Adrenal gland (tissue), 12 donors: ENCODE data around the gene CPA5. TPM values are rescaled to one million over a fixed set of nuclear protein-coding genes. Genes with fewer than 3 reads are reported as not detected.
A peak's percentile ranks its signal among the peaks of the same experiment; 100 is the strongest.

Experiments
- DNase-seq, 7 donors: peaks; one replicate each; pipeline ENCODE4 v3.0.0-alpha.2; 2019 to 2020
- H3K27ac ChIP-seq, 5 donors: fragments of 200-600 bp; sonication (generic) in 4 of 5; 1 replicate in 3 of 5; 2 replicates in 2 of 5; pipeline versions ENCODE4 v1.5.1 to v1.8.0; 2016 to 2020; ENCODE audit warnings: mild to moderate bottlenecking in 1 of 5
- H3K27me3 ChIP-seq: fragments of 200-600 bp; 2 replicates; pipeline ENCODE4 v1.8.0; 2021
- H3K36me3 ChIP-seq, 2 donors: fragments of 200-600 bp; replicated peaks in 1 of 2; 1 replicate in 1 of 2; 2 replicates in 1 of 2; pipeline versions ENCODE4 v1.5.1 to v1.8.0; 2018 to 2022
- H3K4me1 ChIP-seq, 2 donors: fragments of 200-600 bp; replicated peaks in 1 of 2; 1 replicate in 1 of 2; 2 replicates in 1 of 2; pipeline versions ENCODE4 v1.5.1 to v1.8.0; 2018 to 2021
- H3K4me3 ChIP-seq, 4 donors: fragments of 200-600 bp; sonication (generic) in 3 of 4; one replicate each; pipeline ENCODE4 v1.5.1; 2016 to 2018
- H3K9me3 ChIP-seq, 3 donors: fragments of 200-600 bp; sonication (generic) in 1 of 3; replicated peaks in 1 of 3; 1 replicate in 2 of 3; 2 replicates in 1 of 3; pipeline versions ENCODE4 v1.5.1 to v1.8.0; 2016 to 2021
- CTCF ChIP-seq, 6 experiments: fragments of 450-650 bp in 4 of 6; fragments of 200-600 bp in 2 of 6; sonication (generic) in 1 of 6; IDR thresholded peaks; 1 replicate in 5 of 6; 2 replicates in 1 of 6; pipeline versions ENCODE4 v1.5.1 to v1.8.0; 2016 to 2021; ENCODE audit warnings: antibody characterized with exemption in 6 of 6, mild to moderate bottlenecking in 2 of 6, moderate library complexity in 1 of 6
- POLR2A ChIP-seq, 2 donors: fragments of 450-650 bp; IDR thresholded peaks; one replicate each; pipeline ENCODE4 v1.6.1; 2017; ENCODE audit warnings: antibody characterized with exemption in 2 of 2, mild to moderate bottlenecking in 2 of 2, moderate library complexity in 1 of 2
- WGBS, 4 donors: extraction: QIAGEN DNeasy Blood & Tissue Kit in 2 of 4; methylation state at CpG; one replicate each; pipeline versions ENCODE4 v1.1.5 to v1.1.7; 2013 to 2017; 5-methylcytosine and 5-hydroxymethylcytosine counted together
- intact Hi-C, 2 donors: fragments of 100-400 bp; cut with DNase I; formaldehyde crosslinking; loops; one replicate each; pipeline versions ENCODE4 v1.14.1 to v1.15.0; 2022 to 2023
- polyA plus RNA-seq, 3 donors: library from polyadenylated mRNA; stranded (reverse); fragments of 200-250 nt in 2 of 3; fragments of 350-450 nt in 1 of 3; fragmentation: Illumina TruSeq in 1 of 3; extraction: RNeasy Lipid Tissue Mini Kit (QIAGEN cat#74804) in 1 of 3; gene quantifications; one replicate each; pipeline ENCODE4 v1.2.3, GENCODE V29; 2013 to 2014
- total RNA-seq, 9 donors: library from RNA; depleted of rRNA in 4 of 9; stranded (reverse); fragments of >200 nt in 4 of 9; fragments of 120-200 nt in 1 of 9; fragmentation: NEBNext Ultra II Directional in 1 of 9; extraction: Animal tissue kit (Norgen Biotek cat#: 25700) in 1 of 9; gene quantifications; one replicate each; pipeline versions ENCODE4 v1.1.0 to v1.2.4, GENCODE V29; 2013 to 2023
- donor health status: healthy with polysubstance abuse.
- donor health status: Bipolar disorder and iron deficiency.
- donor health status: DM: yes; HTN: yes; CAD: no.
- donor health status: DM: no; HTN: no; CAD: no.
- donor health status: DM: no; HTN: no; CAD: no.
- donor health status: DM: yes; HTN: yes; CAD: no.

Gene CPA5
- total and polyA plus RNA-seq, 12 donors, result 0.24 to 0.65 (median 0.29) TPM; not detected in 8

GRCh38 chr7:130390486-130390885, 45.9 kb downstream of the CPA5 start:
- Histone ChIP-seq H3K4me1 (peaks cover 0 to 20% of the 10 kb centered on the region in 2 donors), H3K36me3 (no peaks in the 10 kb centered on the region), H3K27ac (no peak overlapping the region), H3K4me3 (no peak overlapping the region), H3K27me3 (no peaks in the 10 kb centered on the region), H3K9me3 (no peaks in the 10 kb centered on the region)
- 81 to 91% (median 89%) methylated on average over 1 of the region's 1 CpG for WGBS, 4 donors
- TF ChIP-seq CTCF (IDR thresholded peaks at IDR 0.05) (no peak), POLR2A (IDR thresholded peaks at IDR 0.05) (no peak)
- intact Hi-C loops, result no loop called here
- DNase-seq, result no peak

- intact Hi-C loops, result no loop called here
- 29 to 35% (median 30%) methylated on average over 5 of the region's 5 CpGs for WGBS, 4 donors
- DNase-seq, result peak; percentile 56 to 81 (median 71)
- H3K36me3 ChIP-seq, result no peaks in the 10 kb centered on the region
- no peak overlapping the region for H3K4me3 ChIP-seq
- H3K27me3 ChIP-seq, result no peaks in the 10 kb centered on the region
- peaks cover 0 to 20% of the 10 kb centered on the region in 2 donors for H3K4me1 ChIP-seq
- TF ChIP-seq CTCF (IDR thresholded peaks at IDR 0.05), result no peak
- no peak for TF ChIP-seq POLR2A (IDR thresholded peaks at IDR 0.05)
- no peaks in the 10 kb centered on the region for H3K9me3 ChIP-seq
- peak overlapping the region; percentile 60 to 84 (median 80) for H3K27ac ChIP-seq
These were observed 48.5 kb downstream of the CPA5 start for GRCh38 chr7:130393101-130393561.

GRCh38 chr7:130393841-130394411, 49.3 kb downstream of the CPA5 start:
- WGBS, 4 donors, result 79 to 87% (median 84%) methylated on average over 10 of the region's 10 CpGs
- no peaks in the 10 kb centered on the region for H3K36me3 ChIP-seq
- H3K4me3 ChIP-seq, result no peak overlapping the region
- TF ChIP-seq POLR2A (IDR thresholded peaks at IDR 0.05), result no peak
- TF ChIP-seq CTCF (IDR thresholded peaks at IDR 0.05), result no peak
- intact Hi-C loops, result no loop called here
- peak overlapping the region in 2 of 5 donors; percentile 84 for H3K27ac ChIP-seq
- peaks cover 0 to 26% of the 10 kb centered on the region in 2 donors for H3K4me1 ChIP-seq
- H3K27me3 ChIP-seq, result no peaks in the 10 kb centered on the region
- no peaks in the 10 kb centered on the region for H3K9me3 ChIP-seq
- peak in 1 of 7 donors; percentile 49 for DNase-seq

- H3K4me1 ChIP-seq, result peaks cover 0 to 33% of the 10 kb centered on the region in 2 donors
These were observed 50.0 kb downstream of the CPA5 start for GRCh38 chr7:130394421-130395195.

More at GRCh38 chr7:130394421-130395195, 50.0 kb downstream of the CPA5 start:
- Histone ChIP-seq H3K36me3 (no peaks in the 10 kb centered on the region), H3K27me3 (no peaks in the 10 kb centered on the region), H3K27ac (peak overlapping the region in 1 of 5 donors; percentile 84), H3K9me3 (no peaks in the 10 kb centered on the region), H3K4me3 (no peak overlapping the region)
- DNase-seq, result no peak
- intact Hi-C loops, result no loop called here
- 79 to 94% (median 86%) methylated on average over 7 of the region's 7 CpGs for WGBS, 4 donors
- TF ChIP-seq CTCF (IDR thresholded peaks at IDR 0.05) (no peak), POLR2A (IDR thresholded peaks at IDR 0.05) (no peak)
